GM18526 (cell line): ENCODE measurements around the gene TBC1D22B.

Source experiments
- POLR2A ChIP-seq: IDR thresholded peaks from 3 replicates; pipeline ENCODE4 v1.6.1; 2011; ENCODE audit not compliant: insufficient read length; ENCODE audit errors: extremely low read depth

TBC1D22B gene

GRCh38 chr6:37230104-37230503 lies 27.5 kb upstream of the TBC1D22B start:
- no peak for TF ChIP-seq POLR2A

- TF ChIP-seq POLR2A, result no peak
These were observed 25.0 kb upstream of the TBC1D22B start for GRCh38 chr6:37232430-37233017.

- TF ChIP-seq POLR2A, result no peak
These were observed 24.0 kb upstream of the TBC1D22B start for GRCh38 chr6:37233541-37233940.

- TF ChIP-seq POLR2A, result no peak
These were observed 20.7 kb upstream of the TBC1D22B start for GRCh38 chr6:37236921-37237320.

GRCh38 chr6:37237789-37238188 lies 19.8 kb upstream of the TBC1D22B start:
- TF ChIP-seq POLR2A, result no peak

GRCh38 chr6:37238381-37238780 lies 19.2 kb upstream of the TBC1D22B start:
- TF ChIP-seq POLR2A, result no peak

GRCh38 chr6:37239526-37239925 lies 18.0 kb upstream of the TBC1D22B start:
- no peak for TF ChIP-seq POLR2A

GRCh38 chr6:37239950-37240713 lies 17.4 kb upstream of the TBC1D22B start:
- no peak for TF ChIP-seq POLR2A

GRCh38 chr6:37241131-37241530 lies 16.4 kb upstream of the TBC1D22B start:
- no peak for TF ChIP-seq POLR2A

- no peak for TF ChIP-seq POLR2A
These were observed 15.7 kb upstream of the TBC1D22B start for GRCh38 chr6:37241775-37242428.

GRCh38 chr6:37242429-37243052 lies 15.0 kb upstream of the TBC1D22B start:
- no peak for TF ChIP-seq POLR2A

GRCh38 chr6:37243131-37243815 lies 14.3 kb upstream of the TBC1D22B start:
- no peak for TF ChIP-seq POLR2A

GRCh38 chr6:37243816-37244370 lies 13.7 kb upstream of the TBC1D22B start:
- TF ChIP-seq POLR2A, result no peak

- no peak for TF ChIP-seq POLR2A
These were observed 12.9 kb upstream of the TBC1D22B start for GRCh38 chr6:37244430-37245310.

- TF ChIP-seq POLR2A, result no peak
These were observed 6.3 kb upstream of the TBC1D22B start for GRCh38 chr6:37251211-37251780.
